GM12878 (cell line): ENCODE results near the gene LTC4S. TPM values are rescaled to one million over a fixed set of nuclear protein-coding genes. Genes with fewer than 3 reads are reported as not detected.

Source experiments
- CHD1 ChIP-seq: IDR thresholded peaks from 2 replicates; pipeline ENCODE4 v1.6.1; 2012; ENCODE audit warnings: low read depth, low read length, improper control_type of control experiment
- CREM ChIP-seq: IDR thresholded peaks from 2 replicates; pipeline ENCODE4 v1.6.1; 2014; ENCODE audit warnings: antibody characterized with exemption, low read depth
- EP300 ChIP-seq, 2 experiments: fragments of 150-350 bp in 1 of 2; IDR thresholded peaks; 2 replicates each; pipeline ENCODE4 v1.6.1; 2011 to 2012; ENCODE audit warnings: low read depth in 2 of 2, low read length in 2 of 2, borderline replicate concordance in 1 of 2, improper control_type of control experiment in 1 of 2, inconsistent platforms in 1 of 2; ENCODE audit not compliant: control insufficient read depth in 1 of 2
- EZH2 ChIP-seq: IDR thresholded peaks from 2 replicates; pipeline ENCODE4 v1.6.1; 2012; ENCODE audit warnings: low read depth, mild to moderate bottlenecking, control low read depth, inconsistent platforms, low read length, borderline replicate concordance; ENCODE audit not compliant: control insufficient read depth
- IKZF2 ChIP-seq, 2 experiments: fragments of 450-650 bp; IDR thresholded peaks; 2 replicates each; pipeline ENCODE4 v1.6.1; 2017; ENCODE audit warnings: mild to moderate bottlenecking in 2 of 2, moderate library complexity in 2 of 2
- JUNB ChIP-seq: IDR thresholded peaks from 2 replicates; pipeline ENCODE4 v1.6.1; 2016; ENCODE audit warnings: antibody characterized with exemption, mild to moderate bottlenecking
- MTA3 ChIP-seq: IDR thresholded peaks from 2 replicates; pipeline ENCODE4 v1.6.1; 2012; ENCODE audit warnings: low read length, inconsistent platforms, borderline replicate concordance
- MYB ChIP-seq: fragments of 150-350 bp; IDR thresholded peaks from 2 replicates; pipeline ENCODE4 v1.6.1; 2014; ENCODE audit warnings: mild to moderate bottlenecking, low read depth, low read length, borderline replicate concordance
- RFX5 ChIP-seq: IDR thresholded peaks from 2 replicates; pipeline ENCODE4 v1.6.1; 2011; ENCODE audit warnings: low read depth, low read length, improper control_type of control experiment
- SMAD1 ChIP-seq: fragments of 450-650 bp; IDR thresholded peaks from 2 replicates; pipeline ENCODE4 v1.6.1; 2018; ENCODE audit warnings: mild to moderate bottlenecking, low read depth; ENCODE audit not compliant: partially characterized antibody
- SP1 ChIP-seq: IDR thresholded peaks from one replicate; pipeline ENCODE4 v1.6.1; 2011; ENCODE audit warnings: low read depth, low read length
- SREBF1 ChIP-seq: IDR thresholded peaks from 2 replicates; pipeline ENCODE4 v1.6.1; 2012; ENCODE audit warnings: mild to moderate bottlenecking, low read length
- SUZ12 ChIP-seq: fragments of 200-600 bp; sonication (generic); IDR thresholded peaks from one replicate; pipeline ENCODE4 v1.6.1; 2018; ENCODE audit warnings: antibody characterized with exemption, mild to moderate bottlenecking; ENCODE audit not compliant: unreplicated experiment
- TCF12 ChIP-seq: IDR thresholded peaks from 2 replicates; pipeline ENCODE4 v1.6.1; 2011; ENCODE audit warnings: low read depth, mild to moderate bottlenecking, low read length
- TCF3 ChIP-seq: IDR thresholded peaks from 2 replicates; pipeline ENCODE4 v1.6.1; 2012; ENCODE audit warnings: low read depth, mild to moderate bottlenecking, low read length, borderline replicate concordance; ENCODE audit not compliant: insufficient read depth
- WRNIP1 ChIP-seq: IDR thresholded peaks from 2 replicates; pipeline ENCODE4 v1.6.1; 2011; ENCODE audit warnings: low read depth, low read length, improper control_type of control experiment, borderline replicate concordance
- ZBTB11 ChIP-seq: fragments of 450-650 bp; formaldehyde crosslinking; IDR thresholded peaks from 2 replicates; pipeline ENCODE4 v1.5.0; 2022; ENCODE audit warnings: mild to moderate bottlenecking, missing genetic modification characterization
- ZNF24 ChIP-seq: fragments of 450-650 bp; IDR thresholded peaks from 2 replicates; pipeline ENCODE4 v1.6.1; 2017; ENCODE audit warnings: antibody characterized with exemption, mild to moderate bottlenecking
- ZNF274 ChIP-seq: IDR thresholded peaks from one replicate; pipeline ENCODE4 v1.8.0; 2011; ENCODE audit not compliant: insufficient read length, insufficient read depth
- polyA plus RNA-seq, 11 experiments: library from polyadenylated mRNA; depleted of rRNA in 4 of 11; unstranded in 6 of 11; stranded (reverse) in 5 of 11; fragments of >200 nt; fragmentation: Nextera tagmentation in 4 of 11; fragmentation: Illumina TruSeq in 1 of 11; extraction: Ambion mirVana in 4 of 11; extraction: Trizol in 1 of 11; gene quantifications; 1 replicate in 1 of 11; 2 replicates in 10 of 11; pipeline versions ENCODE4 v1.2.1 to v1.2.3, GENCODE V29; 2011 to 2016; ENCODE audit warnings: inconsistent platforms in 2 of 11, missing spikeins in 2 of 11, low read depth in 1 of 11
- total RNA-seq, 4 experiments: library from RNA; depleted of rRNA in 3 of 4; stranded (reverse); fragments of >200 nt in 3 of 4; fragmentation: Illumina TruSeq in 1 of 4; extraction: Trizol in 1 of 4; gene quantifications; 2 replicates each; pipeline versions ENCODE4 v1.2.1 to v1.2.3, GENCODE V29; 2013 to 2021
- TF ChIP-seq, protein P1 (sequence below): IDR thresholded peaks from 2 replicates; pipeline ENCODE4 v1.6.1; 2011; ENCODE audit warnings: borderline replicate concordance, low read depth, mild to moderate bottlenecking, moderate library complexity, low read length; ENCODE audit not compliant: insufficient read depth, poor library complexity, severe bottlenecking
- TF ChIP-seq, protein P2 (sequence below): fragments of 450-650 bp; formaldehyde crosslinking; IDR thresholded peaks from 2 replicates; pipeline ENCODE4 v1.4.0; 2022; ENCODE audit warnings: mild to moderate bottlenecking, moderate library complexity

Gene LTC4S
- total and polyA plus RNA-seq, 10 of the 15 experiments (the other 5 are each of a cell fraction or from before 2014, with no cell fraction given), result 0.78 to 3.6 (median 1.8) TPM; not detected in 5

DNA sequence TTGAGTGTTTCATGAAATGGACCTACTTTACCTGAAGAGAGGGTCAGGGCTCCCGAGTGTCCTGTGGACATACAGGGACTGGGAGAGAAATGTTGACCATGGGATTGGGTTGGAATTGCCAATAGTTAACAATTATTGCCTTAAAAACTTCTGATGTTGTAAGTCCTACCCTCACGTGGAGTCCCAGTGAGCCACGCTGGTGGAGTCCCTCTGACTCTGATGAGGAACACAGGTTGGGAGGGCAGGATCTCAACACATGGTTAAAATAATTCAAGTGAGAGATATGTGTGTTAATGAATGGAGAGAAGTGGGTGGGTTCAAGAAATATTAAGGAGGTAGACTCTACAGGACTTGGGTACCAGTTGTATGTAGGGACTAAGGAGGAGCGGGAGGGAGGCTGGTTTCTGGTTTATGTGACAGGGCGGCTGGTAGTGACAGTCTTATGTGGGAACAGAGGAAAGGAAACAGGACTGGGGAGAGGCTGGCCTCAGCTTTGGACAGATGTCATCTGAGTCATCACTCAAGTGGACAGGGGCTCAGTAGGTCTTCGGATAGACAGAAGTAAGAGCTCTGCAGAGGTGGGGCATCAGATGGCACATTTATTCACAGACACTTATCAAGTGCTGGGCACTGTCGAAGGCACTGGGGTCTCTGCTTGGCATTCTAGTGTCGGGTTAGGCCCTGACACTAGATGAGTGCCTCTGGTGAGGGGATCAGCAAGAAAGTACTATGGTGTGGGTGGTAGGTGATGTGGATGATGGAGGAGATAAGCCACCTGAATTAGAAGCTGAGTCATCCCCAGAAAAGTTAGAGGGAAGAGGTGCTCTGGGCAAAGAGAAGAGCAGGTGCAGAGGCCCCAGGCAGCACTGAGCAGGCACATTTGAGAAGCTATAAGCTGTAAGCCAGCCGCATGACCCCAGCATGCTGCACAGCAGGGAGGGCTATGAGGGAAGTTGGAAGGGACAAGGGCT lies 33.9 kb upstream of the LTC4S start (continued):
- TF ChIP-seq SREBF1 (no peak), MYB (no peak), JUNB (peak; percentile 79), SMAD1 (no peak), TCF3 (0 out of 2 replicates have a peak, but pooled peaks have one; percentile 25), ZNF274 (no peak), SUZ12 (no peak), WRNIP1 (no peak), EP300 (IDR thresholded peaks at IDR 0.05; ENCODE audit: borderline replicate concordance in 1 of 2, control insufficient read depth in 1 of 2, low read depth in 2 of 2, low read length in 2 of 2) (no peak), RFX5 (no peak), CHD1 (no peak), IKZF2 (IDR thresholded peaks at IDR 0.05) (0 out of 4 replicates have a peak, but pooled peaks of 1 of the 2 experiments have one; percentile 17), CREM (peak; percentile 54; the same call in 1 of the 2 replicates), SP1 (no peak), ZNF24 (no peak), MTA3 (no peak), TCF12 (peak; percentile 60; the same call in 1 of the 2 replicates), ZBTB11 (CRISPR knock-in tag) (no peak), EZH2 (no peak)
- TF ChIP-seq, protein P1, sequence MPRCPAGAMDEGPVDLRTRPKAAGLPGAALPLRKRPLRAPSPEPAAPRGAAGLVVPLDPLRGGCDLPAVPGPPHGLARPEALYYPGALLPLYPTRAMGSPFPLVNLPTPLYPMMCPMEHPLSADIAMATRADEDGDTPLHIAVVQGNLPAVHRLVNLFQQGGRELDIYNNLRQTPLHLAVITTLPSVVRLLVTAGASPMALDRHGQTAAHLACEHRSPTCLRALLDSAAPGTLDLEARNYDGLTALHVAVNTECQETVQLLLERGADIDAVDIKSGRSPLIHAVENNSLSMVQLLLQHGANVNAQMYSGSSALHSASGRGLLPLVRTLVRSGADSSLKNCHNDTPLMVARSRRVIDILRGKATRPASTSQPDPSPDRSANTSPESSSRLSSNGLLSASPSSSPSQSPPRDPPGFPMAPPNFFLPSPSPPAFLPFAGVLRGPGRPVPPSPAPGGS, result no peak
- TF ChIP-seq, protein P2, sequence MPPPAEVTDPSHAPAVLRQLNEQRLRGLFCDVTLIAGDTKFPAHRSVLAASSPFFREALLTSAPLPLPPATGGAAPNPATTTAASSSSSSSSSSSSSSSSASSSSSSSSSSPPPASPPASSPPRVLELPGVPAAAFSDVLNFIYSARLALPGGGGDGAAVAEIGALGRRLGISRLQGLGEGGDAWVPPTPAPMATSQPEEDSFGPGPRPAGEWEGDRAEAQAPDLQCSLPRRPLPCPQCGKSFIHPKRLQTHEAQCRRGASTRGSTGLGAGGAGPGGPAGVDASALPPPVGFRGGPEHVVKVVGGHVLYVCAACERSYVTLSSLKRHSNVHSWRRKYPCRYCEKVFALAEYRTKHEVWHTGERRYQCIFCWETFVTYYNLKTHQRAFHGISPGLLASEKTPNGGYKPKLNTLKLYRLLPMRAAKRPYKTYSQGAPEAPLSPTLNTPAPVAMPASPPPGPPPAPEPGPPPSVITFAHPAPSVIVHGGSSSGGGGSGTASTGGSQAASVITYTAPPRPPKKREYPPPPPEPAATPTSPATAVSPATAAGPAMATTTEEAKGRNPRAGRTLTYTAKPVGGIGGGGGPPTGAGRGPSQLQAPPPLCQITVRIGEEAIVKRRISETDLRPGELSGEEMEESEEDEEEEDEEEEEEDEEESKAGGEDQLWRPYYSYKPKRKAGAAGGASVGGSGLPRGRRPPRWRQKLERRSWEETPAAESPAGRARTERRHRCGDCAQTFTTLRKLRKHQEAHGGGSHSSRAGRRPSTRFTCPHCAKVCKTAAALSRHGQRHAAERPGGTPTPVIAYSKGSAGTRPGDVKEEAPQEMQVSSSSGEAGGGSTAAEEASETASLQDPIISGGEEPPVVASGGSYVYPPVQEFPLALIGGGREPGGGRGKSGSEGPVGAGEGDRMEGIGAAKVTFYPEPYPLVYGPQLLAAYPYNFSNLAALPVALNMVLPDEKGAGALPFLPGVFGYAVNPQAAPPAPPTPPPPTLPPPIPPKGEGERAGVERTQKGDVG (CRISPR knock-in tag), result no peak
